RWPE1 (cell line): ENCODE data around the gene MAGI1.

ENCODE experiments used
- CTCF ChIA-PET: fragments of 350-600 bp; sonication (Branson Sonifier 250); formaldehyde crosslinking; extraction: SDS; loops from one replicate; lab custom pipeline; 2021; lab: Yijun Ruan, JAX
- POLR2A ChIA-PET: fragments of 400-600 bp; formaldehyde crosslinking; extraction: SDS; loops from one replicate; lab custom pipeline; 2020; ENCODE audit warnings: antibody characterized with exemption; ENCODE audit not compliant: low non-redundant PET; lab: Yijun Ruan, JAX
- DNase-seq: peaks from one replicate; pipeline ENCODE4 v3.0.0; 2012; ENCODE audit warnings: low spot score
- H3K27ac ChIP-seq: fragments of 450-650 bp; 2 replicates; pipeline ENCODE4 v1.5.1; 2017
- CTCF ChIP-seq: fragments of 450-650 bp; conservative IDR thresholded peaks from 2 replicates; pipeline ENCODE4 v1.5.1; 2017; ENCODE audit warnings: low read depth, mild to moderate bottlenecking

MAGI1 gene

GRCh38 chr3:65334045-65334665 lies 704.6 kb downstream of the MAGI1 start:
- ChIA-PET POLR2A (no interaction called here), CTCF (interaction anchor here (0.6 kb wide), 1 partner anchor 8 kb away, joined by 3 read pairs; no protein-coding TSS in a partner anchor)
- DNase-seq = no peak
- no peak overlapping the region for H3K27ac ChIP-seq
- TF ChIP-seq CTCF = no peak

GRCh38 chr3:65331730-65332129 lies 707.0 kb downstream of the MAGI1 start:
- H3K27ac ChIP-seq = no peak overlapping the region
- POLR2A ChIA-PET = no interaction called here
- TF ChIP-seq CTCF = no peak
- DNase-seq = no peak
- CTCF ChIA-PET = no interaction called here

GRCh38 chr3:65330072-65330471 lies 708.6 kb downstream of the MAGI1 start:
- H3K27ac ChIP-seq = no peak overlapping the region
- ChIA-PET CTCF (interaction anchor here (0.6 kb wide), 1 partner anchor 51 kb away, joined by 3 read pairs; no protein-coding TSS in a partner anchor), POLR2A (no interaction called here)
- DNase-seq = no peak
- TF ChIP-seq CTCF = no peak

- CTCF ChIA-PET = no interaction called here
These were observed 710.6 kb downstream of the MAGI1 start for GRCh38 chr3:65328148-65328547.

GRCh38 chr3:65326574-65326973 lies 712.1 kb downstream of the MAGI1 start:
- no peak for TF ChIP-seq CTCF
- no peak for DNase-seq
- ChIA-PET POLR2A (no interaction called here), CTCF (no interaction called here)
- H3K27ac ChIP-seq = no peak overlapping the region

More at GRCh38 chr3:65328148-65328547, 710.6 kb downstream of the MAGI1 start:
- no peak for TF ChIP-seq CTCF
- no peak overlapping the region for H3K27ac ChIP-seq
- DNase-seq = no peak
- POLR2A ChIA-PET = no interaction called here

- ChIA-PET POLR2A (no interaction called here), CTCF (no interaction called here)
- no peak for DNase-seq
- TF ChIP-seq CTCF = no peak
- H3K27ac ChIP-seq = no peak overlapping the region
These were observed 715.8 kb downstream of the MAGI1 start for GRCh38 chr3:65322910-65323309.
